ENCODE data around the gene DCAF5.

DNA sequence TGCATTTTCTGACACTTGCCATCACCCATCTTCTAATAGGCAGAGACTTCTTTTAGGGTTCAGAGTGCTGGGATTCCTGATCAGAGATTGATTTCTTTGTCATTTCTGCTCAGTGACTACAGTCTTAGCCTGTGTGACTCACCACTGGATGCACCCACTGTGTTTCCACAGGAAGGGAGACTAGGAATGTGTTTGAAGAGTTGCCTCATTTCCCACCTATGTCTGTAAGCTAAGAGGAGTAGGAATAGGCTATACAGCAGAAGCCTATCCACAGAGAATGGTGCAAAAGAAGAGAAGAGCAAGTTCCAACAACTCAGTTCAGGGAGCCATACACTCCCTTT lies 113.7 kb downstream of the DCAF5 start:
- TF ChIP-seq POLR2A (IDR thresholded peaks at IDR 0.05) (no peak), CTCF (IDR thresholded peaks at IDR 0.05) (no peak), EP300 (IDR thresholded peaks at IDR 0.05) (no peak)

Measured in tibial nerve (tissue), 4 donors.